Lower lobe of right lung (tissue), 2 donors: ENCODE data around the gene FGR. TPM values are rescaled to one million over a fixed set of nuclear protein-coding genes. Genes with fewer than 3 reads are reported as not detected.
A peak's percentile ranks its signal among the peaks of the same experiment; 100 is the strongest.

ENCODE experiments used
- ATAC-seq, 2 donors: fragments of 200-7000 bp; cut with Tn5 transposase; one replicate each; pipeline ENCODE4 v1.9.1; 2020 to 2022; ENCODE audit warnings: mild to moderate bottlenecking in 2 of 2, moderate library complexity in 2 of 2
- DNase-seq: peaks from one replicate; pipeline ENCODE4 v3.0.0-alpha.2; 2020
- H3K27ac ChIP-seq: fragments of 200-600 bp; one replicate; pipeline ENCODE4 v1.8.0; 2022
- H3K27me3 ChIP-seq: fragments of 200-600 bp; one replicate; pipeline ENCODE4 v1.8.0; 2022; ENCODE audit warnings: low read depth
- H3K36me3 ChIP-seq: fragments of 200-600 bp; one replicate; pipeline ENCODE4 v1.8.0; 2022; ENCODE audit warnings: mild to moderate bottlenecking
- H3K4me1 ChIP-seq: fragments of 200-600 bp; one replicate; pipeline ENCODE4 v1.8.0; 2022
- H3K4me3 ChIP-seq: fragments of 200-600 bp; one replicate; pipeline ENCODE4 v1.8.0; 2022; ENCODE audit warnings: mild to moderate bottlenecking
- H3K9me3 ChIP-seq: fragments of 200-600 bp; one replicate; pipeline ENCODE4 v1.8.0; 2022
- intact Hi-C: fragments of 100-400 bp; cut with DNase I; formaldehyde crosslinking; loops from one replicate; pipeline ENCODE4 v1.11.0; 2022
- total RNA-seq: library from RNA; stranded (reverse); fragmentation: NEBNext Ultra II Directional; extraction: Animal tissue kit (Norgen Biotek cat#: 25700); gene quantifications from one replicate; pipeline ENCODE4 v1.2.1, GENCODE V29; 2021
- TF ChIP-seq, protein P1 (sequence below): fragments of 200-600 bp; IDR thresholded peaks from one replicate; pipeline ENCODE4 v1.8.0; 2022; ENCODE audit warnings: antibody characterized with exemption, mild to moderate bottlenecking
- donor health status: DM: no; HTN: yes; CAD: no; lungs with severe emphysema.

FGR gene
- total RNA-seq, 1 donor from 2014 or later, result 193 TPM

DNA sequence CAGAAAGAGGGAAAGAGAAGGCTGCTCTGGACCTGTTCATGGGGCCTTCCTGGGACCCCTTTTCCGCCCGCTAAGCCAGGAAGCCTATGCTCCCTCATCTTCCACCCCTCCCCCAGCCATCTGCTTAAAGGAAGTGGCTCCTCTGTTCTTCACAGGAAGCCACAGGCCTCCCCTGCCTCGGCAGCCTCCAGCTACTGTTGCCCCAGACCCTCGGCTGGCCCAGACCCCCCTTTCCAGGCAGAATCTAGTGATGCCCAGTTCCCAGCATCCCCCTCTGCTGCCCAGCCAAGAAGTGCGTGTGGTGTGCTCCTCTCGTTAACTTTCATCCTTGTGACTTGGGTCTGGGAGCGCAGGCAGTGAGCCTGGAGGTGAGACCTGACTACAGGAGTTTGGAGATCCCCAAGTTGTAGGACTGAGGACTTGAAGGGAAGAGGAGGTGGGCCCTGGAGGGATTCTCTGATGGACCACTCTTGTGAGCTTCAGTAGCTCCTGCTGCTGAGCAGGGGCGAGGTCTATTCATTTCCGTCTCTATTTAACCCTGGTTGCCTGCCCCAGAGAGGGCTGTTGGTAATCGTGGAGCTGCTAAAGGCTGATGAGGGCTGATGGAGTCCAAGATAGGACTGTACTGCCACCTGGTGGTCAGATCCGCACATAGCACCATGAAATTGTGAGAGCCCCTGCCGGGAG, 27.9 kb upstream of the FGR start:
- Histone ChIP-seq H3K27ac (peak overlapping the region; percentile 78), H3K9me3 (no peaks in the 10 kb centered on the region), H3K4me3 (no peak overlapping the region), H3K36me3 (peaks cover 13% of the 10 kb centered on the region), H3K4me1 (peaks cover 39% of the 10 kb centered on the region), H3K27me3 (no peaks in the 10 kb centered on the region)
- DNase-seq, result peak; percentile 78
- intact Hi-C loops, result loop anchor here (5.0 kb wide), 1 partner anchor 56 kb away; no protein-coding TSS in a partner anchor
- TF ChIP-seq, protein P1, sequence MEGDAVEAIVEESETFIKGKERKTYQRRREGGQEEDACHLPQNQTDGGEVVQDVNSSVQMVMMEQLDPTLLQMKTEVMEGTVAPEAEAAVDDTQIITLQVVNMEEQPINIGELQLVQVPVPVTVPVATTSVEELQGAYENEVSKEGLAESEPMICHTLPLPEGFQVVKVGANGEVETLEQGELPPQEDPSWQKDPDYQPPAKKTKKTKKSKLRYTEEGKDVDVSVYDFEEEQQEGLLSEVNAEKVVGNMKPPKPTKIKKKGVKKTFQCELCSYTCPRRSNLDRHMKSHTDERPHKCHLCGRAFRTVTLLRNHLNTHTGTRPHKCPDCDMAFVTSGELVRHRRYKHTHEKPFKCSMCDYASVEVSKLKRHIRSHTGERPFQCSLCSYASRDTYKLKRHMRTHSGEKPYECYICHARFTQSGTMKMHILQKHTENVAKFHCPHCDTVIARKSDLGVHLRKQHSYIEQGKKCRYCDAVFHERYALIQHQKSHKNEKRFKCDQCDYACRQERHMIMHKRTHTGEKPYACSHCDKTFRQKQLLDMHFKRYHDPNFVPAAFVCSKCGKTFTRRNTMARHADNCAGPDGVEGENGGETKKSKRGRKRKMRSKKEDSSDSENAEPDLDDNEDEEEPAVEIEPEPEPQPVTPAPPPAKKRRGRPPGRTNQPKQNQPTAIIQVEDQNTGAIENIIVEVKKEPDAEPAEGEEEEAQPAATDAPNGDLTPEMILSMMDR, result peak; percentile 80
- ATAC-seq, result peak; percentile 71 to 88

DNA sequence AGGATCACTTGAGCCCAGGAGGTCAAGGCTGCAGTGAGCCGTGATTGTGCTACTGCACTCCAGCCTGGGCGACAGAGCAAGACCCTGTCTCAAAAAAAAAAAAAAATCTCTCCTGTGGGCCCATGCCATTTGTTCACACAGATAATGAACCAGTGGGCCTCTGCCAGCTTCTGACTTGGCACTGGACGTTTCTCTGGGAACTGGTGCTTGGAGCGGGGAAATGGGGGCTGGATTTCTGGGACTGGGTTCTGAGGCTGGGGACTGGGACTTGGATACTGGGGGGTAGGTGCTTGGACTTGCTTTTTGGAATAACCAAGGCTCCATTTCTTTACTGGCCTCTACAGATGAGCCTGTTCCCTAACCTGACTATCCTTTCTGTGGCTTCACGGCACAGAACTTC, 27.3 kb upstream of the FGR start:
- Histone ChIP-seq H3K9me3 (no peaks in the 10 kb centered on the region), H3K27me3 (no peaks in the 10 kb centered on the region), H3K4me3 (no peak overlapping the region), H3K27ac (peak overlapping the region; percentile 78), H3K36me3 (peaks cover 13% of the 10 kb centered on the region), H3K4me1 (peaks cover 39% of the 10 kb centered on the region)
- DNase-seq (no peak), ATAC-seq (no peak)
- intact Hi-C loops, result loop anchor here (5.0 kb wide), 1 partner anchor 55 kb away; no protein-coding TSS in a partner anchor
- TF ChIP-seq, protein P1, result no peak

DNA sequence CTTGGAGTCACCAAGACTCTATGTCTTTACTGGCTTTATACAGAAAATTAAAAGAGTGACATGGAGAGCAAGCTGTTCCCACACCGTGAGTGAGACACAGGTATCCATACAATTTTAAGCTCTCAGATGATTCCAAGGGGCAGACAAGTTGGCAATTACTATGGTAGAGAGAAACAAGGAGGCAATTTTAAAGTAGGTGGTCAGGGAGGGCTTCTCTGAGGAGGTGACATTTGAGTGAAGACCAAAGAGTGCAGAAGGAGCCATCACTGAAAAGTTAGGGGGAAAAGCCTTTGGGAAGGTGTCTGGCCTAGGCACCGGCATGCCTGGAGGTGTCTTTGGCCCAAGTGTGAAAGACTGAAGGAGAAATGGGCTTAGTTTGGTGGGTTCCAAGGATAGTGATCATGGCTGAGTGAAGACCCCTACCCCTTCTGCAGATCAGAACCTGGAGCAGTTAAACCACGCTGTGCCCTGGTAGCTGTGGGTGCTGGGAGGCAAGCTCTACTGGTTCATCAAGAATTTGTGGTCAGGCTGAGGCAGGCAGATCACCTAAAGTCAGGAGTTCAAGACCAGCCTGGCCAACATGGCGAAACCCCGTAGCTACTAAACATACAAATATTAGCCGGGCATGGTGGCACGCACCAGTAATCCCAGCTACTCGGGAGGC, 26.6 kb upstream of the FGR start:
- Histone ChIP-seq H3K9me3 (no peaks in the 10 kb centered on the region), H3K4me1 (peaks cover 40% of the 10 kb centered on the region)
- no peak for DNase-seq

DNA sequence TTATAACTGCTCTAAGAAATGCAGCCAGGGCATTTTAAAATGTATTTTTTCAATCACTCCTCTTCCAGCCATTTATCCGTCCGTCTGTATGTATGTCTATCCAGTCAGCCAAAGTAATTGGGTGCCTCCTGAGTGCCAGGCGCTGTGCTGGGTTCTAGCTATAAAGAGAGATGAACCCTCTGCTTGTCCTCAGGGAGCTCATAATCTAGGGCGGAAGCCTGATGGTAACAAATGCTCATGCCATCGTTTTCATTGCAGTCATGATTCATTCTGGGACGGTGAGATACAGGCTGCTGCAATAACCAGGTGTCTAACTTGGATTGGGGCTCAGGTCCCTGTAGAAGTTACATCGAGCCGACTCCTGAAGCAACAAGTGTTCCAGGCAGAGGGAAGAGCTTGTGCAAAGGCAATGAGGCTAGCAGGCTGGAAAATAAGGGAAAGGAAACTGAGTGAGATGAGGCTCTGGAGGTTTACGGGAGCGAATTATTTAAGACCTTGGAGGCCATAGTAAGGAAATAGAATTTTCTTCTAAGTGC, 25.4 kb upstream of the FGR start:
- DNase-seq (no peak), ATAC-seq (no peak)
- peak overlapping the region; percentile 63 for H3K4me3 ChIP-seq
- H3K4me1 ChIP-seq, result peaks cover 52% of the 10 kb centered on the region
- intact Hi-C loops, result loop anchor here (5.0 kb wide), 1 partner anchor 53 kb away; no protein-coding TSS in a partner anchor
- H3K27me3 ChIP-seq, result no peaks in the 10 kb centered on the region
- no peaks in the 10 kb centered on the region for H3K36me3 ChIP-seq
- H3K9me3 ChIP-seq, result no peaks in the 10 kb centered on the region
- TF ChIP-seq, protein P1, result no peak
- peak overlapping the region; percentile 91 for H3K27ac ChIP-seq

More for the DNA sequence above, 26.6 kb upstream of the FGR start:
- TF ChIP-seq, protein P1, result no peak
- intact Hi-C loops, result loop anchor here (5.0 kb wide), 1 partner anchor 54 kb away; no protein-coding TSS in a partner anchor
- H3K36me3 ChIP-seq, result peaks cover 10% of the 10 kb centered on the region
- no peak for ATAC-seq
- H3K27me3 ChIP-seq, result no peaks in the 10 kb centered on the region
- no peak overlapping the region for H3K27ac ChIP-seq
- no peak overlapping the region for H3K4me3 ChIP-seq

DNA sequence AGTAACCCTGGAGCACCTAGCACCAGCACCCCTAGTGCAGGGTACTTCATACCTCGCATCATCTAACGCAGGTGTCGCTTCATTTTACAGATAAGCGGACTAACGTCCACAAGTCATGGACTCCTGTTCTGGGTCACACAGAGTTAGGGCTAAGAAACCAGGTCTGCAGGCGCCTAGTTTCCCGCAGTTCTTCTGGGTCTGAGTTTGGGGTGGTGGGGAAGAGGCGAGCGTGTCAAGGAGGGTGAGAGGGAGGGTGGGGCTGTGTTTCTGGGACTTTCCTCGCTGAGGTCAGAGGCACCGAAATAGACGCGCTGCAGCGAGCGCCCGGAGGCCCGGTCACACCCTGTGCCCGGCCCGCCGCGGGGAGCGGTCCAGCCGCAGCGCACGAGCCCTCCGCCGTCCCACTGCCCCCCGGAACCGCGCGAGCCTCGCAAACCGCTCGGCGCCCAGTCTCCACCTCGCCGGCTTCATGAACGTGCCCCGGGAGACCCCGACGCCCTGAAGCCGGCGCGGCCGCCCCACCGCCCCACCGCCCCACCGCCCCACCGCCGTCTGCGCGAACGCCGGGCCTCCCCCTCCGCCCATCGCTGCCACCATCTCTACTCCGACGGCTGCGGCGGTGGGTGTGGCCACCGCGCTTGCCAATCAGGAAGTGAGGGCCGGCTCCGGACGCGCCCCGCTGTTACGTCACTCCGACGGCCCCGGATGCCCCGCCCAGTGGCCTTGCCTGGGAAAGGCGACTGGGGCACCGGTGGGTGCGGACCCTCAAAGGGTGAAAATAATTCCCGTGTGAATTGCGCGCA, 24.7 kb upstream of the FGR start:
- Histone ChIP-seq H3K4me3 (peak overlapping the region; percentile 63), H3K36me3 (no peaks in the 10 kb centered on the region), H3K9me3 (no peaks in the 10 kb centered on the region), H3K4me1 (peaks cover 56% of the 10 kb centered on the region), H3K27ac (peak overlapping the region; percentile 91), H3K27me3 (no peaks in the 10 kb centered on the region)
- ATAC-seq (peak; percentile 92 to 95), DNase-seq (peak; percentile 95)
- TF ChIP-seq, protein P1, result no peak
- intact Hi-C loops, result loop anchor here (5.0 kb wide), 1 partner anchor 52 kb away; no protein-coding TSS in a partner anchor
